Stimulated activated naive CD4-positive, alpha-beta T cell (primary cell): ENCODE data around the gene CHST11.

Experiments used
- DNase-seq, 6 experiments: peaks; one replicate each; lab custom pipeline; 2025; lab: John Stamatoyannopoulos, UW

The CHST11 gene

GRCh38 chr12:104585448-104586055 is 128.8 kb downstream of the CHST11 start:
- no peak for DNase-seq

GRCh38 chr12:104586351-104586919 is 129.7 kb downstream of the CHST11 start:
- no peak for DNase-seq

- no peak for DNase-seq
Measured at GRCh38 chr12:104588047-104588920, 131.5 kb downstream of the CHST11 start.

GRCh38 chr12:104588921-104589590 is 132.3 kb downstream of the CHST11 start:
- no peak for DNase-seq

GRCh38 chr12:104590022-104590421 is 133.3 kb downstream of the CHST11 start:
- no peak for DNase-seq

GRCh38 chr12:104591257-104591885 is 134.6 kb downstream of the CHST11 start:
- DNase-seq = no peak

GRCh38 chr12:104593482-104593881 is 136.7 kb downstream of the CHST11 start:
- no peak for DNase-seq

- DNase-seq = no peak
Measured at GRCh38 chr12:104596134-104596799, 139.5 kb downstream of the CHST11 start.

GRCh38 chr12:104596898-104597843 is 140.4 kb downstream of the CHST11 start:
- no peak for DNase-seq

GRCh38 chr12:104598342-104599271 is 141.9 kb downstream of the CHST11 start:
- DNase-seq = no peak

- DNase-seq = no peak
Measured at GRCh38 chr12:104599272-104600035, 142.7 kb downstream of the CHST11 start.

GRCh38 chr12:104600036-104600712 is 143.4 kb downstream of the CHST11 start:
- DNase-seq = no peak

GRCh38 chr12:104600790-104601739 is 144.3 kb downstream of the CHST11 start:
- no peak for DNase-seq

GRCh38 chr12:104602406-104602805 is 145.7 kb downstream of the CHST11 start:
- no peak for DNase-seq

GRCh38 chr12:104602896-104603295 is 146.1 kb downstream of the CHST11 start:
- DNase-seq = no peak

- DNase-seq = no peak
Measured at GRCh38 chr12:104603545-104603973, 146.8 kb downstream of the CHST11 start.
